ENCODE measurements around the gene SLC6A17. TPM values are rescaled to one million over a fixed set of nuclear protein-coding genes. Genes with fewer than 3 reads are reported as not detected.

SLC6A17 gene
- total and polyA plus RNA-seq, 2 donors (not counting 1 experiment from before 2014, with no cell fraction given): not detected

DNA sequence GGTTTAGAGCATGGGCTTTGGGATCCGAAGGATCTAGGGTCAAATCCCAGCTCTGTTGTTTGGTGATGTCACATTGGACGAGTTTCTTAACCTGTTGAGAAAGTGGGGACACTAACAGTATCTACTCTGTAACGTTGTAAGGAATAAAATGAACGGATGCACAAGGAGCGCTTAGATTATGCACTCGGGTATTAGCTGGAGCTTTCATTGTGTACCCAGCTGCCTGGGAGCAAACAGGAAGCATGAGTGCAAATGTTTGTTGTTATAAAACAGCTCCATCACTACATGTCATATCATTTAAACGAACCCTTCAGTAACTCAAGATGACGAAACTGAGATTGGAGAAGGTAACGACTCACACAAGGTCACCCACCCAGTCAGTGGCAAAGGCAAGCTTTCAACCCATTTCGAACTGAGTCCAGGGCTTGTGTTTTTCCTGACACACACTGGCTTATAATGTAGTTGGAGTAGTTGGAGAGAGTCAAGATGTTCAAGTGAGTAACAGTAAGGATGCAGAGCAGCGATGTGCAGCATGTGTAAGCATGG is 16.2 kb upstream of the SLC6A17 start:
- TF ChIP-seq, protein P1, sequence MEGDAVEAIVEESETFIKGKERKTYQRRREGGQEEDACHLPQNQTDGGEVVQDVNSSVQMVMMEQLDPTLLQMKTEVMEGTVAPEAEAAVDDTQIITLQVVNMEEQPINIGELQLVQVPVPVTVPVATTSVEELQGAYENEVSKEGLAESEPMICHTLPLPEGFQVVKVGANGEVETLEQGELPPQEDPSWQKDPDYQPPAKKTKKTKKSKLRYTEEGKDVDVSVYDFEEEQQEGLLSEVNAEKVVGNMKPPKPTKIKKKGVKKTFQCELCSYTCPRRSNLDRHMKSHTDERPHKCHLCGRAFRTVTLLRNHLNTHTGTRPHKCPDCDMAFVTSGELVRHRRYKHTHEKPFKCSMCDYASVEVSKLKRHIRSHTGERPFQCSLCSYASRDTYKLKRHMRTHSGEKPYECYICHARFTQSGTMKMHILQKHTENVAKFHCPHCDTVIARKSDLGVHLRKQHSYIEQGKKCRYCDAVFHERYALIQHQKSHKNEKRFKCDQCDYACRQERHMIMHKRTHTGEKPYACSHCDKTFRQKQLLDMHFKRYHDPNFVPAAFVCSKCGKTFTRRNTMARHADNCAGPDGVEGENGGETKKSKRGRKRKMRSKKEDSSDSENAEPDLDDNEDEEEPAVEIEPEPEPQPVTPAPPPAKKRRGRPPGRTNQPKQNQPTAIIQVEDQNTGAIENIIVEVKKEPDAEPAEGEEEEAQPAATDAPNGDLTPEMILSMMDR (IDR thresholded peaks at IDR 0.05): no peak
- TF ChIP-seq EZH2 (IDR thresholded peaks at IDR 0.05; ENCODE audit: borderline replicate concordance, insufficient read depth, low read depth, low read length, poor library complexity, severe bottlenecking): no peak
- Histone ChIP-seq H3K27ac (ENCODE audit: low read length in 2 of 2) (no peak overlapping the region), H2AFZ (ENCODE audit: insufficient read depth, low read depth, low read length, poor library complexity, severe bottlenecking) (no peak overlapping the region), H3K27me3 (replicated peaks in 1 of 4; ENCODE audit: control extremely low read depth in 1 of 4, control insufficient read depth in 3 of 4, insufficient read depth in 4 of 4, low read length in 3 of 4) (peaks cover 0 to 37% (median 13%) of the 10 kb centered on the region in 4 experiments), H3K9ac (ENCODE audit: low read length) (no peak overlapping the region), H3K4me3 (ENCODE audit: control extremely low read depth in 1 of 5, extremely low read depth in 1 of 5, insufficient read depth in 1 of 5, low read depth in 2 of 5, low read length in 4 of 5) (no peak overlapping the region), H3K4me2 (replicated peaks; ENCODE audit: low read depth, low read length, poor library complexity, severe bottlenecking) (no peak overlapping the region), H3K79me2 (ENCODE audit: control insufficient read depth, insufficient read depth, low read length) (no peaks in the 10 kb centered on the region), H3K36me3 (replicated peaks in 1 of 2; ENCODE audit: control extremely low read depth in 1 of 2, control insufficient read depth in 1 of 2, extremely low read depth in 1 of 2, insufficient read depth in 2 of 2, low read length in 1 of 2) (no peaks in the 10 kb centered on the region), H4K20me1 (ENCODE audit: control insufficient read depth, insufficient read depth, low read length, poor library complexity, severe bottlenecking) (no peaks in the 10 kb centered on the region), H3K9me3 (ENCODE audit: control extremely low read depth in 1 of 3, control insufficient read depth in 2 of 3, insufficient read depth in 1 of 3, low read length in 2 of 3) (no peaks in the 10 kb centered on the region), H3K4me1 (ENCODE audit: control insufficient read depth in 2 of 2, insufficient read depth in 2 of 2, low read length in 2 of 2) (peaks cover 7 to 11% of the 10 kb centered on the region in 2 donors)
- intact Hi-C loops (cut with micrococcal nuclease): no loop called here
- no peak for ATAC-seq (ENCODE audit: low read depth)
- H3K27me3 Mint-ChIP-seq: peaks cover 61% of the 10 kb centered on the region
- H3K27ac Mint-ChIP-seq: no peak overlapping the region
- H3K9me3 Mint-ChIP-seq (ENCODE audit: insufficient read depth): no peaks in the 10 kb centered on the region
- no peak for DNase-seq
- H3K4me3 Mint-ChIP-seq: no peak overlapping the region
- ChIA-PET CTCF (interaction anchor here (1.2 to 1.6 kb wide), 2 partner anchors 17 to 327 kb away, joined by 3 to 5 read pairs; no protein-coding TSS in a partner anchor), POLR2A (no interaction called here)
- 93% methylated on average over 4 of the region's 11 CpGs for WGBS (ENCODE audit: insufficient coverage)
- H3K4me1 Mint-ChIP-seq: peaks cover 8% of the 10 kb centered on the region

DNA sequence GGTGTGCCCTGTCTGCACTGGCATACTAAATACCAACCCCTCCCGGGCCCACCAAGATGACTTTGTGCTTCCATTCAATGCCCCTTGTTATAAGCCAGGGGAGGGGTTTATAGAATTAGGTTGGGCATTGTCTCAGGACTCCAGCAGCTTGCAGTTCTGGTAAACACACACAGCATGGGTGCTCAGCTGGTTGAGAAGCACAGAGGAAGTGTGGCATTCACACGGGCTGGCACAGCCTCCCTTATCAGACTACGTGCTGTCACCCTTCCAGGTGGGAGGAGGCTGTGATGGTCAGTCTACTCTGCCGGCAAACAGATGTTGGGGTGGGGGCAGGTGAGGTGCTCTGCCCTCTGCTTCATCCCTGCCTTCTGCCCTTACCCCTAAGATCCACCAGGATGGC is 15.0 kb upstream of the SLC6A17 start:
- Mint-ChIP-seq H3K4me3 (no peak overlapping the region), H3K27ac (no peak overlapping the region), H3K9me3 (ENCODE audit: insufficient read depth) (no peaks in the 10 kb centered on the region), H3K4me1 (peaks cover 8% of the 10 kb centered on the region), H3K27me3 (peaks cover 59% of the 10 kb centered on the region)
- TF ChIP-seq, protein P1 (IDR thresholded peaks at IDR 0.05): no peak
- no peak for TF ChIP-seq EZH2 (IDR thresholded peaks at IDR 0.05; ENCODE audit: borderline replicate concordance, insufficient read depth, low read depth, low read length, poor library complexity, severe bottlenecking)
- no peak overlapping the region for H2AFZ ChIP-seq (ENCODE audit: insufficient read depth, low read depth, low read length, poor library complexity, severe bottlenecking)
- no peak overlapping the region for H3K9ac ChIP-seq (ENCODE audit: low read length)
- peaks cover 7 to 9% of the 10 kb centered on the region in 2 donors for H3K4me1 ChIP-seq (ENCODE audit: control insufficient read depth in 2 of 2, insufficient read depth in 2 of 2, low read length in 2 of 2)
- H3K36me3 ChIP-seq (replicated peaks in 1 of 2; ENCODE audit: control extremely low read depth in 1 of 2, control insufficient read depth in 1 of 2, extremely low read depth in 1 of 2, insufficient read depth in 2 of 2, low read length in 1 of 2): no peaks in the 10 kb centered on the region
- H3K4me3 ChIP-seq (ENCODE audit: control extremely low read depth in 1 of 5, extremely low read depth in 1 of 5, insufficient read depth in 1 of 5, low read depth in 2 of 5, low read length in 4 of 5): no peak overlapping the region
- CTCF ChIA-PET: interaction anchor here (1.2 kb wide), 1 partner anchor 20 kb away, joined by 3 read pairs; no protein-coding TSS in a partner anchor
- no peak for DNase-seq
- 60% methylated on average over 2 of the region's 4 CpGs for WGBS (ENCODE audit: insufficient coverage)
- intact Hi-C loops (cut with micrococcal nuclease): no loop called here
- H3K27me3 ChIP-seq (replicated peaks in 1 of 4; ENCODE audit: control extremely low read depth in 1 of 4, control insufficient read depth in 3 of 4, insufficient read depth in 4 of 4, low read length in 3 of 4): peaks cover 0 to 29% (median 11%) of the 10 kb centered on the region in 4 experiments
- no peaks in the 10 kb centered on the region for H4K20me1 ChIP-seq (ENCODE audit: control insufficient read depth, insufficient read depth, low read length, poor library complexity, severe bottlenecking)
- POLR2A ChIA-PET: no interaction called here
- no peaks in the 10 kb centered on the region for H3K9me3 ChIP-seq (ENCODE audit: control extremely low read depth in 1 of 3, control insufficient read depth in 2 of 3, insufficient read depth in 1 of 3, low read length in 2 of 3)
- no peak overlapping the region for H3K27ac ChIP-seq (ENCODE audit: low read length in 2 of 2)
- no peak overlapping the region for H3K4me2 ChIP-seq (replicated peaks; ENCODE audit: low read depth, low read length, poor library complexity, severe bottlenecking)
- H3K79me2 ChIP-seq (ENCODE audit: control insufficient read depth, insufficient read depth, low read length): no peaks in the 10 kb centered on the region
- ATAC-seq (ENCODE audit: low read depth): no peak
